Right cardiac atrium (tissue), 5 donors: ENCODE results near the gene TEX101. TPM values are rescaled to one million over a fixed set of nuclear protein-coding genes. Genes with fewer than 3 reads are reported as not detected.

Experiments
- ATAC-seq, 2 donors: fragments of 200-7000 bp; cut with Tn5 transposase; one replicate each; pipeline versions ENCODE4 v1.8.0 to v1.9.1; 2020; ENCODE audit warnings: moderate library complexity in 2 of 2, mild to moderate bottlenecking in 1 of 2
- DNase-seq, 3 donors: peaks; one replicate each; pipeline ENCODE4 v3.0.0-alpha.2; 2020
- H3K27ac ChIP-seq: one replicate; pipeline ENCODE4 v1.5.1; 2013; ENCODE audit warnings: mild to moderate bottlenecking, low read length, control low read depth, moderate library complexity
- H3K27me3 ChIP-seq: one replicate; pipeline ENCODE4 v1.6.1; 2013; ENCODE audit not compliant: control insufficient read depth, insufficient read depth
- H3K4me1 ChIP-seq: one replicate; pipeline ENCODE4 v1.6.1; 2013; ENCODE audit warnings: low read length; ENCODE audit not compliant: control insufficient read depth, insufficient read depth
- H3K4me3 ChIP-seq: one replicate; pipeline ENCODE4 v1.5.1; 2013; ENCODE audit warnings: low read length, control low read depth
- H3K9me3 ChIP-seq: one replicate; pipeline ENCODE4 v1.6.1; 2013; ENCODE audit warnings: low read length; ENCODE audit not compliant: control insufficient read depth
- WGBS: extraction: QIAGEN DNeasy Blood & Tissue Kit; methylation state at CpG from one replicate; pipeline ENCODE4 v1.1.7; 2013; 5-methylcytosine and 5-hydroxymethylcytosine counted together
- intact Hi-C, 4 donors: fragments of 100-400 bp; cut with DNase I; formaldehyde crosslinking; loops; one replicate each; pipeline versions ENCODE4 v1.11.0 to v1.14.0; 2022 to 2023
- polyA plus RNA-seq: library from polyadenylated mRNA; stranded (reverse); fragments of 200-250 nt; gene quantifications from one replicate; pipeline ENCODE4 v1.2.3, GENCODE V29; 2013
- total RNA-seq, 4 donors: library from RNA; stranded (reverse); fragmentation: NEBNext Ultra II Directional; extraction: Animal tissue kit (Norgen Biotek cat#: 25700); gene quantifications; one replicate each; pipeline ENCODE4 v1.2.1, GENCODE V29; 2021
- donor health status: healthy with polysubstance abuse.
- donor health status: DM: no; HTN: yes; CAD: no.
- donor health status: DM: no; HTN: no; CAD: no.
- donor health status: DM: no; HTN: yes; CAD: no; lungs with severe emphysema.
- donor health status: DM: yes; HTN: yes; CAD: no.

Gene TEX101
- total and polyA plus RNA-seq, 5 donors, result not detected

GRCh38 chr19:43420954-43421353, 6.3 kb downstream of the TEX101 start:
- DNase-seq (no peak), ATAC-seq (no peak)
- Histone ChIP-seq H3K27me3 (no peaks in the 10 kb centered on the region), H3K27ac (no peak overlapping the region), H3K4me1 (no peaks in the 10 kb centered on the region), H3K9me3 (no peaks in the 10 kb centered on the region), H3K4me3 (no peak overlapping the region)
- intact Hi-C loops, result no loop called here
- whole genome bisulfite sequencing, result 80% methylated on average over 6 of the region's 6 CpGs

- Histone ChIP-seq H3K9me3 (no peaks in the 10 kb centered on the region), H3K4me1 (no peaks in the 10 kb centered on the region), H3K27me3 (no peaks in the 10 kb centered on the region), H3K27ac (no peak overlapping the region), H3K4me3 (no peak overlapping the region)
- DNase-seq, result no peak
- 85% methylated on average over 2 of the region's 2 CpGs for WGBS
- intact Hi-C loops, result no loop called here
- ATAC-seq, result no peak
Observed at GRCh38 chr19:43422000-43422688, 7.5 kb downstream of the TEX101 start.

GRCh38 chr19:43422689-43423066, 8.0 kb downstream of the TEX101 start:
- DNase-seq (no peak), ATAC-seq (no peak)
- intact Hi-C loops, result no loop called here
- Histone ChIP-seq H3K4me3 (no peak overlapping the region), H3K27ac (no peak overlapping the region), H3K4me1 (no peaks in the 10 kb centered on the region), H3K9me3 (no peaks in the 10 kb centered on the region), H3K27me3 (no peaks in the 10 kb centered on the region)
- WGBS, result 98% methylated on average over 1 of the region's 1 CpG

DNA sequence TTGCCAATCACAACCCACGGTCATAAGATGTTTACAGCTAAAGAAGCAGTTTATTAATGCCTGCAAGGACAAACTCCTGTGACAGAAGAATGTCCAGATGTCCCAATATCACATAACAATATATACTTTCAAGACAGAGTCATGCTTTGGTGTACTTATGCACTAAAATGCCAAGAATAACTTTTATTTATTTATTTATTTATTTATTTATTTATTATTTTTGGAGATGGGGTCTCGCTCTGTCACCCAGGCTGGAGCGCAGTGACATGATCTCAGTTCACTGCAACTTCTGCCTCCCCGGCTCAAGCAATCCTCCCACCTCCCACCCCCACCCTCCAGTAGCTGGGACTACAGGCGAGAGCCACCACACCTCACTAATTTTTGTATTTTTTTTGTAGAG, 9.1 kb downstream of the TEX101 start:
- Histone ChIP-seq H3K9me3 (no peaks in the 10 kb centered on the region), H3K27ac (no peak overlapping the region), H3K27me3 (no peaks in the 10 kb centered on the region), H3K4me3 (no peak overlapping the region), H3K4me1 (no peaks in the 10 kb centered on the region)
- intact Hi-C loops, result no loop called here
- WGBS, result 89% methylated on average over 5 of the region's 5 CpGs
- no peak for DNase-seq
- ATAC-seq, result no peak

GRCh38 chr19:43425567-43426392, 11.1 kb downstream of the TEX101 start:
- no peak for DNase-seq
- no peaks in the 10 kb centered on the region for H3K27me3 ChIP-seq
- WGBS, result 32% methylated on average over 8 of the region's 8 CpGs
- no peak for ATAC-seq
- H3K4me3 ChIP-seq, result no peak overlapping the region
- no peaks in the 10 kb centered on the region for H3K9me3 ChIP-seq
- no peaks in the 10 kb centered on the region for H3K4me1 ChIP-seq
- intact Hi-C loops, result no loop called here
- no peak overlapping the region for H3K27ac ChIP-seq

DNA sequence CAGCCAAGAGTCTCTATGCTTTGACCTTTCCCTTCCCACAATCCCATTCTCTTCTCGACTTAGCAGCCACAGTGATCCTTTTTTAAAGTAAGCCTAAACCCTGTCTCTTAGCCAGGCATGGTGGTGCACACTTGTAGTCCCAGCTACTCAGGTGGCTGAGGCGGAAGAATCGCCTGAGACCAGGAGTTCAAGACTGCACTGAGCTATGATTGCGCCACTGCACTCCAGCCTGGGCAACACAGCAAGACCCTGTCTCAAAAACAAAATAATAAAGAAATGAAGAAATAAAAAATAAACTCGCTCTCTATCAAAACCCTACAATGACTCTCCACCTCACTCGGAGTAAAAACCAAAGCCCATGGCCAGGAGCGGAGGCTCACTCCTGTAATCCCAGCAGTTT, 14.7 kb downstream of the TEX101 start:
- 90% methylated on average over 7 of the region's 7 CpGs for WGBS
- H3K27ac ChIP-seq, result no peak overlapping the region

DNA sequence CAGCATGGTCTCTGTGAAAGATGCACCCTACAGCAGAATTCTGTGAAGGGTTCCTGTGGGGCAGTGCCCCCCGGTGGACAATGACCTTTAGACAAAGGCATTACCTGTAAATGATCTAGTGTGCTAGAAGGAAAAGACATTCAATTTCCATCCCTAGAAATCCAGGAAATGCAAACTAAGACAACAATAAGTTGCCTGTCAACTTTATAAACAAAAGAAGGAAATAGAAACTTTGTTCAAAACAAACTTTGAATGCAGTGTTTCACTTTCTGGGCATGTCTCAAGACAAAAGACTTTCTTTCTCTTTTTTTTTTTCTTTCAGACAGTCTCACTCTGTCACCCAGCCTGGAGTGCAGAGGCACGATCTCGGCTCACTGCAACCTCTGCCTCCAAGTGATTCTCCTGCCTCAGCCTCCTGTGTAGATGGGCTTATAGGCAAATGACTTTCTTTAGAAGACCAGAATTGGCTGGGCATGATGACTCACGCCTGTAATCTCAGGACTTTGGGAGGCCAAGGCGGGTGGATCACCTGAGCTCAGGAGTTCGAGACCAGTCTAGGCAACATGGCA, 15.5 kb downstream of the TEX101 start:
- H3K4me1 ChIP-seq, result no peaks in the 10 kb centered on the region
- intact Hi-C loops, result no loop called here
- WGBS, result 61% methylated on average over 6 of the region's 6 CpGs

More for the DNA sequence above, 14.7 kb downstream of the TEX101 start:
- intact Hi-C loops, result no loop called here
- H3K9me3 ChIP-seq, result no peaks in the 10 kb centered on the region
- no peaks in the 10 kb centered on the region for H3K27me3 ChIP-seq
- no peak for ATAC-seq
- no peak for DNase-seq
- no peak overlapping the region for H3K4me3 ChIP-seq
- H3K4me1 ChIP-seq, result no peaks in the 10 kb centered on the region

GRCh38 chr19:43430976-43431375, 16.3 kb downstream of the TEX101 start:
- H3K4me3 ChIP-seq, result no peak overlapping the region
- H3K9me3 ChIP-seq, result no peaks in the 10 kb centered on the region
- H3K27ac ChIP-seq, result no peak overlapping the region
- WGBS, result 85% methylated on average over 9 of the region's 9 CpGs
- intact Hi-C loops, result no loop called here
- no peaks in the 10 kb centered on the region for H3K27me3 ChIP-seq
- no peaks in the 10 kb centered on the region for H3K4me1 ChIP-seq
- DNase-seq (no peak), ATAC-seq (no peak)

More for the DNA sequence above, 15.5 kb downstream of the TEX101 start:
- H3K4me3 ChIP-seq, result no peak overlapping the region
- ATAC-seq, result no peak
- H3K27me3 ChIP-seq, result no peaks in the 10 kb centered on the region
- H3K27ac ChIP-seq, result no peak overlapping the region
- no peaks in the 10 kb centered on the region for H3K9me3 ChIP-seq
- no peak for DNase-seq

- intact Hi-C loops, result no loop called here
- H3K27me3 ChIP-seq, result no peaks in the 10 kb centered on the region
Observed at GRCh38 chr19:43433358-43433673, 18.6 kb downstream of the TEX101 start.

DNA sequence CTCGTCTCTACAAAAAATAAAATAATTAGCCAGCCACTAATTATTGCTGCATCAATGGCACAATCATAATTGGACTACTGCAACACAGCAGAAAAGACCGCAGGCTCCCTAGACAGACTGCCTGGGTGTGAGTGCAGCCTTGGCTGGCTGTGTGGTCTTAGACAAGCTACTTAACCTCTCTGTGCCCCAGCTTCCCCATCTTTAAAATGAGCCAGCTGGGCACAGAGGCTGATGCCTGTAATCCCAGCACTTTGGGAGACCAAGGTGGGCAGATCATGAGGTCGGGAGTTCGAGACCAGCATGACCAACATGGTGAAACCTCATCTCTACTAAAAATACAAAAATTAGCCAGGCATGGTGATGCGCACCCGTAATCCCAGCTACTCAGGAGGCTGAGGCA, 19.0 kb downstream of the TEX101 start:
- Histone ChIP-seq H3K4me3 (no peak overlapping the region), H3K27me3 (no peaks in the 10 kb centered on the region), H3K27ac (no peak overlapping the region), H3K4me1 (no peaks in the 10 kb centered on the region), H3K9me3 (no peaks in the 10 kb centered on the region)
- ATAC-seq, result no peak
- no peak for DNase-seq
- 91% methylated on average over 6 of the region's 6 CpGs for WGBS
- intact Hi-C loops, result no loop called here

More at GRCh38 chr19:43433358-43433673, 18.6 kb downstream of the TEX101 start:
- WGBS, result 96% methylated on average over 2 of the region's 2 CpGs
- Histone ChIP-seq H3K9me3 (no peaks in the 10 kb centered on the region), H3K27ac (no peak overlapping the region), H3K4me1 (no peaks in the 10 kb centered on the region), H3K4me3 (no peak overlapping the region)
- ATAC-seq (no peak), DNase-seq (no peak)

- intact Hi-C loops, result no loop called here
- H3K4me1 ChIP-seq, result no peaks in the 10 kb centered on the region
- no peak for DNase-seq
- H3K27ac ChIP-seq, result no peak overlapping the region
- 83% methylated on average over 3 of the region's 3 CpGs for WGBS
- H3K9me3 ChIP-seq, result no peaks in the 10 kb centered on the region
- no peak for ATAC-seq
- H3K27me3 ChIP-seq, result no peaks in the 10 kb centered on the region
- H3K4me3 ChIP-seq, result no peak overlapping the region
Observed at GRCh38 chr19:43435775-43436174, 21.1 kb downstream of the TEX101 start.
